Transverse colon (tissue), 3 donors: ENCODE results near the gene DLGAP1.

Experiments
- CTCF ChIP-seq, 5 experiments: fragments of 200-600 bp in 3 of 5; fragments of 450-650 bp in 2 of 5; sonication (generic) in 3 of 5; IDR thresholded peaks; 1 replicate in 2 of 5; 2 replicates in 3 of 5; pipeline ENCODE4 v1.5.1; 2016 to 2017; ENCODE audit warnings: antibody characterized with exemption in 5 of 5, inconsistent platforms in 3 of 5, mild to moderate bottlenecking in 2 of 5, moderate library complexity in 1 of 5
- EP300 ChIP-seq: sonication (generic); formaldehyde crosslinking; IDR thresholded peaks from one replicate; pipeline ENCODE4 v1.6.1; 2017; ENCODE audit warnings: antibody characterized with exemption, low read depth
- POLR2A ChIP-seq: fragments of 450-650 bp; IDR thresholded peaks from one replicate; pipeline ENCODE4 v1.6.1; 2016; ENCODE audit warnings: antibody characterized with exemption, mild to moderate bottlenecking, moderate library complexity

DNA sequence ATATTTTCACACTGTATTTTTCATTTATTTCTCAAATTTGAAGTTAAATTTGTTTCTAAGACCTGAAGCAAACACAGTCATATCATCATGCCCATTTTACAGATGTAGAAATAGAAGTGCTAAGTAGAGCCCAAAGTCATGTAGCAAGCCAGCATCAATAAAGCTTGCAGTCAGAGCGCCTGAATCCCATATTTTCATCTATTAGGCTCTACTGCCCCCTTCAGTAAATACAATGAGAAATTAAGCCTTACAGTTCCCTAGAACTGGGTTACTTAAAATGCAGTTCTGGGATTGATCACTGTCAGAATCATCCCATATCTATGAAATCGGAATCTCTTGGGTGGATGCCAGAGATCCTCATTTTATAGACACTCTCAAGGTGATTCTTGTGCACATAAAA is 585.3 kb downstream of the DLGAP1 start:
- TF ChIP-seq POLR2A (no peak), EP300 (no peak), CTCF (IDR thresholded peaks at IDR 0.05) (peak; percentile 23 to 40 (median 37))
